ENCODE measurements around the gene ADAMTS9. TPM values are rescaled to one million over a fixed set of nuclear protein-coding genes. Genes with fewer than 3 reads are reported as not detected.

Gene ADAMTS9
- total RNA-seq, 2 donors from 2014 or later: 16.1 to 38.0 TPM

DNA sequence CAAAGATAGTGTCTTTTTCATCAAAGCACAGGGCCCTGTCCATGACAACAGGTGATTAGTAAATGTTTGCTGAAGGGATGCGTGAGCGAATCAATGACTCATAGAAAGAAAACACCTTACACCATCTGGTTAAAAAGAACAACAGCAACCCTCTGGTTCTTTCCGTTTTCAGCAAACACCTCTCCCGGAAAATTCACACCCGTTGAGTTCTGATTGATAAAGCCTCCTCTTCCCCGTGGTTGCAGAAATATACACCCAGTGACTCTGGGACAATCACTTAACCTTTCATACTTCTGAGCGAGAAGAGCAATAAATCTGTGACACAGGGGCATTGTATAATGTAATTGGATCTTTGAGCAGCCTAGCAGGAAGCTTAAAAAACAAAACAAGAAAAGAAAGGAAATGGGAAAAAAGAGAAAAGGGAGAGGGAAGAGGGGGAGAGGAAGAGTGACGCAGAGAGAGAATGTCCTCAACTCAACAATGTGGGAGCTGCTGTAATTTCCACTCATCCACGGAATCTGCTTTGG lies 37.6 kb downstream of the ADAMTS9 start:
- no peaks in the 10 kb centered on the region for H3K9me3 Mint-ChIP-seq
- peaks cover 13% of the 10 kb centered on the region for H3K36me3 Mint-ChIP-seq (ENCODE audit: low read depth)
- peak; percentile 67 for DNase-seq
- TF ChIP-seq, protein P1, sequence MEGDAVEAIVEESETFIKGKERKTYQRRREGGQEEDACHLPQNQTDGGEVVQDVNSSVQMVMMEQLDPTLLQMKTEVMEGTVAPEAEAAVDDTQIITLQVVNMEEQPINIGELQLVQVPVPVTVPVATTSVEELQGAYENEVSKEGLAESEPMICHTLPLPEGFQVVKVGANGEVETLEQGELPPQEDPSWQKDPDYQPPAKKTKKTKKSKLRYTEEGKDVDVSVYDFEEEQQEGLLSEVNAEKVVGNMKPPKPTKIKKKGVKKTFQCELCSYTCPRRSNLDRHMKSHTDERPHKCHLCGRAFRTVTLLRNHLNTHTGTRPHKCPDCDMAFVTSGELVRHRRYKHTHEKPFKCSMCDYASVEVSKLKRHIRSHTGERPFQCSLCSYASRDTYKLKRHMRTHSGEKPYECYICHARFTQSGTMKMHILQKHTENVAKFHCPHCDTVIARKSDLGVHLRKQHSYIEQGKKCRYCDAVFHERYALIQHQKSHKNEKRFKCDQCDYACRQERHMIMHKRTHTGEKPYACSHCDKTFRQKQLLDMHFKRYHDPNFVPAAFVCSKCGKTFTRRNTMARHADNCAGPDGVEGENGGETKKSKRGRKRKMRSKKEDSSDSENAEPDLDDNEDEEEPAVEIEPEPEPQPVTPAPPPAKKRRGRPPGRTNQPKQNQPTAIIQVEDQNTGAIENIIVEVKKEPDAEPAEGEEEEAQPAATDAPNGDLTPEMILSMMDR (conservative IDR thresholded peaks at IDR 0.05): no peak
- Histone ChIP-seq H3K27ac (ENCODE audit: low read depth, low read length) (peak overlapping the region; percentile 51), H3K36me3 (ENCODE audit: control insufficient read depth, insufficient read depth, low read length) (peaks cover 52% of the 10 kb centered on the region), H3K27me3 (ENCODE audit: control insufficient read depth, insufficient read depth, low read length, poor library complexity, severe bottlenecking) (no peaks in the 10 kb centered on the region), H3K9me3 (ENCODE audit: control insufficient read depth, low read length) (peaks cover 9% of the 10 kb centered on the region), H3K4me1 (ENCODE audit: control insufficient read depth, insufficient read depth, low read length) (peaks cover 25% of the 10 kb centered on the region), H3K4me3 (ENCODE audit: low read length) (peak overlapping the region; percentile 44), H3K9ac (ENCODE audit: extremely low read depth, low read length, poor library complexity, severe bottlenecking) (peak overlapping the region; percentile 60)
- H3K27ac Mint-ChIP-seq: peak overlapping the region; percentile 91
- H3K4me1 Mint-ChIP-seq: peaks cover 53% of the 10 kb centered on the region
- peaks cover 28% of the 10 kb centered on the region for H3K27me3 Mint-ChIP-seq (ENCODE audit: insufficient read depth)
- WGBS, 2 experiments (ENCODE audit: insufficient coverage in 1 of 2, insufficient read length in 1 of 2): 26 to 57% methylated on average over 4 to 9 of the region's 9 CpGs
- H3K4me3 Mint-ChIP-seq: peak overlapping the region; percentile 13

DNA sequence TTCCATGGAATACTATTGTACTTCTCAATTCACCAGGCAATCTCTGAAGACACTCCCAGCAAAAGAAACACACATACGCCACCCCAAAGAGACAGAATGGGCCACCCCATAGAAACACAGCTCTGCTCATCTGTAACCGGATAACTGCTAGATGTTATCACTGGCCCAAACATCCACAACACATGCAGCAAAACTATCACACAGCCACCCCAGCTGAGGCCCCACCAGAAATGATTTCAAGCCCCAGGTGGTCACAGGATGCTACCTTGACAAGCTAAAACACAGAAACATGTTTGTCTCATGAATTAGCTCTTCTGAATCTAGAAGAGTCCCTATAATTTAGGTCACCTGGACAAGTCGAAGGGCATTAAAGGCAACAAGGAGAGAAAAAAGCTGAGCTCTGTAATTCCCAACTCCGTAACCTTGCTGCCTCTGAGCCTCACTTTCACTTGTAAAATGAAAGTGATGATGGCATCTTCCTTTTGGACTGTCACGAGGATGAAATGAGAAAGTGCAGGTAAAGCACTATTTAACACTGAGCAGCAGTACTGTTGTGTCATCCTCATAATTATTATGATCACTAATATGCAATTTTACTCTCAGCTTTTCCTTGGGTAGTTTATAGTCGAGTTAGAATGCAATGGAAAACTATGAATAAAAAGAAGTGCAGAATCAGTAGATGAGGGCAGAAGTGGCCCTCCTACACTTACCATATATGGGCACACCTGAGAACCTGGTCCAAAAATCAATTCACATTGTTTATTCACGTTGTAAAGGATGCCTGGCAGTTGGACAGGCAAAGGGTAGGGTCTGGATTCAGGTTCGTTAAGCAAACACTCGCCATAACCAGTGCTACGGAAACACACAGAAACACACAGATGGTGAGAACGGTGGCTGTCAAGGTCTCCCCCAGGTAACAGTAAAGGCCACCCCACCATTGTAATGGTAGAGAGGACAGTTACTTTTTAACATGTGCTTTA lies 38.6 kb downstream of the ADAMTS9 start:
- H3K4me3 Mint-ChIP-seq: no peak overlapping the region
- Histone ChIP-seq H3K27ac (ENCODE audit: low read depth, low read length) (no peak overlapping the region), H3K4me1 (ENCODE audit: control insufficient read depth, insufficient read depth, low read length) (peaks cover 18% of the 10 kb centered on the region), H3K9me3 (ENCODE audit: control insufficient read depth, low read length) (peaks cover 14% of the 10 kb centered on the region), H3K36me3 (ENCODE audit: control insufficient read depth, insufficient read depth, low read length) (peaks cover 60% of the 10 kb centered on the region), H3K9ac (ENCODE audit: extremely low read depth, low read length, poor library complexity, severe bottlenecking) (no peak overlapping the region), H3K27me3 (ENCODE audit: control insufficient read depth, insufficient read depth, low read length, poor library complexity, severe bottlenecking) (no peaks in the 10 kb centered on the region), H3K4me3 (ENCODE audit: low read length) (no peak overlapping the region)
- H3K27me3 Mint-ChIP-seq (ENCODE audit: insufficient read depth): peaks cover 28% of the 10 kb centered on the region
- peak overlapping the region; percentile 77 for H3K27ac Mint-ChIP-seq
- no peaks in the 10 kb centered on the region for H3K9me3 Mint-ChIP-seq
- DNase-seq: no peak
- 92 to 95% methylated on average over 10 to 11 of the region's 11 CpGs for WGBS, 2 experiments (ENCODE audit: insufficient coverage in 1 of 2, insufficient read length in 1 of 2)
- TF ChIP-seq, protein P1 (conservative IDR thresholded peaks at IDR 0.05): no peak
- H3K36me3 Mint-ChIP-seq (ENCODE audit: low read depth): peaks cover 18% of the 10 kb centered on the region
- peaks cover 44% of the 10 kb centered on the region for H3K4me1 Mint-ChIP-seq

DNA sequence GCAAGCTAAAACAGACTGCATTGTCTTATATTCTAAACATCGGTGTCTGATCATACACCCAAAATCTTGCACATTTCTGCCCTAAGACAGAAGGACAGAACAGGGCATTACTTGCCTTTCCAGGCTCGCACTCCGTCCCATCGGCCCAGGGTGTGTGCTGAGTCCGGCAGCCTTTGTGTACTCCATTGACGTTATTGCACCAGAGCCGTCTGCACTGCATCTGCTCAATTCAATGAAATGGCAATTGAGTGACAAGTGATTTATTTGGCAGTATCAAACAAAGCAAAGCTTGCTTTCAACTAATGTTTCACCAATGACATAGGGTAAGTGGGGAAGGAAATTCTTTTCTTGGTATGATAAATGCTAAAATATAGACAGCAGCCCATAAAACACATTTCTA lies 40.0 kb downstream of the ADAMTS9 start:
- H3K27me3 Mint-ChIP-seq (ENCODE audit: insufficient read depth): peaks cover 28% of the 10 kb centered on the region
- H3K9me3 Mint-ChIP-seq: no peaks in the 10 kb centered on the region
- peaks cover 56% of the 10 kb centered on the region for H3K36me3 ChIP-seq (ENCODE audit: control insufficient read depth, insufficient read depth, low read length)
- TF ChIP-seq, protein P1 (conservative IDR thresholded peaks at IDR 0.05): no peak
- no peak overlapping the region for H3K9ac ChIP-seq (ENCODE audit: extremely low read depth, low read length, poor library complexity, severe bottlenecking)
- H3K27ac ChIP-seq (ENCODE audit: low read depth, low read length): no peak overlapping the region
- no peak for DNase-seq
- H3K9me3 ChIP-seq (ENCODE audit: control insufficient read depth, low read length): peaks cover 20% of the 10 kb centered on the region
- no peak overlapping the region for H3K27ac Mint-ChIP-seq
- H3K4me1 ChIP-seq (ENCODE audit: control insufficient read depth, insufficient read depth, low read length): peaks cover 14% of the 10 kb centered on the region
- peaks cover 37% of the 10 kb centered on the region for H3K4me1 Mint-ChIP-seq
- H3K36me3 Mint-ChIP-seq (ENCODE audit: low read depth): peaks cover 21% of the 10 kb centered on the region
- H3K4me3 Mint-ChIP-seq: no peak overlapping the region
- WGBS, 2 experiments (ENCODE audit: insufficient coverage in 1 of 2, insufficient read length in 1 of 2): 84 to 93% methylated on average over 6 to 7 of the region's 7 CpGs
- H3K4me3 ChIP-seq (ENCODE audit: low read length): no peak overlapping the region
- no peaks in the 10 kb centered on the region for H3K27me3 ChIP-seq (ENCODE audit: control insufficient read depth, insufficient read depth, low read length, poor library complexity, severe bottlenecking)

All from endodermal cell (in vitro differentiated cells).